GM21423 (cell line): ENCODE data around the gene LY6G6D.
A peak's percentile ranks its signal among the peaks of the same experiment; 100 is the strongest.

Experiments used
- ATAC-seq: cut with Tn5 transposase; IDR thresholded peaks from one replicate; pipeline ENCODE4 v1.9.1; 2021; ENCODE audit warnings: mild to moderate bottlenecking, moderate library complexity; ENCODE audit not compliant: unreplicated experiment

LY6G6D gene, protein sequence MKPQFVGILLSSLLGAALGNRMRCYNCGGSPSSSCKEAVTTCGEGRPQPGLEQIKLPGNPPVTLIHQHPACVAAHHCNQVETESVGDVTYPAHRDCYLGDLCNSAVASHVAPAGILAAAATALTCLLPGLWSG

DNA sequence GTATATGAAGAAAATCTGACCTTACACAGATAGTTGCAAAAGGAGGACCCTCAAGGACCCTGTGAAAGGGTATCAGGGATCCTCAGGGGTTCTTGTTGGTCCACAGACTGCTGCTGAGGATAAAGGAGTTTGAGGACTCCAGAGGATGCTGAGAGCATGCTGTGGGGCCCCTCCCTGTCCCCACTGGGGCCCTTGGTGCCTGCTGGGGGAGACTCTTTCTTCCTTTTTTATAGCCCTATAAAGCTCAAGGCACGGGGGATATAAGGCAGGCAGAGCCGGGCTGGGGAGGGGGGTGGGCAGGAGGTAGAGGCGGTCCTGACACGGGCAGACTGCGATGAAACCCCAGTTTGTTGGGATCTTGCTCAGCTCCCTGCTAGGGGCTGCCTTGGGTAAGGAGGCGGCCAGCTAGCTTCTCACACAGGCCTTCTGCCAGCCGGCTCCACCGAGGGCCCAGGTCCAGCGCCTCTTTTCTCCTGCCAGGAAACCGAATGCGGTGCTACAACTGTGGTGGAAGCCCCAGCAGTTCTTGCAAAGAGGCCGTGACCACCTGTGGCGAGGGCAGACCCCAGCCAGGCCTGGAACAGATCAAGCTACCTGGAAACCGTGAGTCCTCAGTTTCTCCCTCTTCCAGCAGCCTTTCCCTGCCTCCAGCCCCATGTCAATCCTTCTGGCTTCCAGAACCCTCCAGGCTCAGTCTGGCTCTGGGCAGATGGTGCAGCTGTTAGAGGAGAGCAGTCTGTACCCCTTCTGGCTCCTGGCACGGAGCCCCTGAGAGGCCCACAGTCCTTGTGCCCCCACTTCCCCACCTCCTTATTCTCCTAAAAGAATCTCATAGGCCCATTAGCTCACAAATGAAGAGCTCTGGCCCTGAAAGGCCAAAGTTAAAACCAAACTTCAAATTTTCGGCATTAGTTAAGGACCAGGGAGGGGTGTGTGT lies at the start of gene LY6G6D:
Gene LY6G6D, plus strand, starts transcription at position 327 of the 937 bp plus-strand sequence. Its CDS starts 8 bp downstream, at position 335.
- no peak for ATAC-seq

DNA sequence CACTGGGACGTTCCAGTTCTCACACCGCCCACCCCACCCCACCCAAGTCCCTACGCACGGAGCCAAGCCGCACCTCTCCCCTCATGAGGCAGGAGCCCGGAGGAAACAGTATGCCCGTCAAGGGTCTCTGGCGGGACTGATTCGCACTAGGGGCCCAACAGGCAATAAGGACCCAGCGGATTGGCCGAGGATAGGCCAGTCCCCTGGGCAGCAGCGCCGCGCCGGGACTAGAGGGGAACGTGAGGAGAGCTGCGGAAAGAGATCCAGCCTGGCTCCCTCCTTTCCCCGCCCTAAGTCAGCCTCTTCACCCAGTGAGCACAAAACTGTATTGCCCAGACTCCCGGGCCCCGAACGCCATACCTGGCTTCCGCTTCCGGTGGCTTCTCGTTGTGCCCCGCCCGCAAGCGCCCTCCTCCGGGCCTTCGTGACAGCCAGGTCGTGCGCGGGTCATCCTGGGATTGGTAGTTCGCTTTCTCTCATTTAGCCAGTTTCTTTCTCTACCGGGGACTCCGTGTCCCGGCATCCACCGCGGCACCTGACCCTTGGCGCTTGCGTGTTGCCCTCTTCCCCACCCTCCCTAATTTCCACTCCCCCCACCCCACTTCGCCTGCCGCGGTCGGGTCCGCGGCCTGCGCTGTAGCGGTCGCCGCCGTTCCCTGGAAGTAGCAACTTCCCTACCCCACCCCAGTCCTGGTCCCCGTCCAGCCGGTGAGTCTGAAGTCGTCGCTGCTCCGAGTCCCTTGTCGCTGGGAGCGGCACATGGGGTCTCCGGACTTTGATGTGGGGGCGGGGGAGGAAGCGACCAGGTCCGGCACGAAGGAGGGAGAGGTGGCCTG lies 49.4 kb upstream of the LY6G6D start, which contains the start of gene CSNK2B:
Gene CSNK2B, plus strand, starts transcription at position 580 of the 836 bp plus-strand sequence. CDS start 752 bp downstream, outside the sequence.
- peak; percentile 73 for ATAC-seq

- ATAC-seq = no peak
These were observed 48.7 kb upstream of the LY6G6D start for GRCh38 chr6:31666337-31666965.

- no peak for ATAC-seq
These were observed 45.5 kb upstream of the LY6G6D start, which contains the start of gene LY6G5B for GRCh38 chr6:31669676-31670075. LY6G5B (plus strand) TSS chr6:31669976; CDS start chr6:31670951, 975 bp downstream.

DNA sequence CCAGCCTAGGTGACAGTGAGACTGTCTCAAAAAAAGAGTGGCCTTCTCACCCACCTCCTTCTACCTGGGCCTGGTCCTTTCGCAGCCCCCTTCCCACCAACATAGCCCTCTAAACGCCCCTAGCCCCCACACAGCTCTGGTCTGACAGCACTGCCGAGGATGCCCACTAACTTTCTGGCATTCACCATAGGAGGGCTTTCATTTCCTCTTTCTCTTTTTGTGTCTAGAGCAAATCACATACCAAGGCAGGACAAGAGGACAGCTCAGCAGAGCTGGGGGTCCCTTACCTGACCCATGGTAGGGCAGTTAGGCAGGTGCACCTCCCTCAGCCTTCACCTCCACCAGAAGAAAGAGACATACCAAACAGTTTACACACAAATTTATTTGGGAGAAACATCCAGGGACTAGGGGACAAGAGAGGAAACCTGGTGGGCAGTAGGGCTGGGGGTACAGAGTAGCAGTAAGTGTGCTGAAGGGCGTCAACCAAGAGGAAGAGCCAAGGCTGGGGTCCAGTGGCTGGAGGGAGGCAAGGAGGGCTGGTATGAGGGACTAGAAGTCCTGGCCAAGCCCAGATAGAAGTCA lies 38.7 kb upstream of the LY6G6D start:
- ATAC-seq = no peak

DNA sequence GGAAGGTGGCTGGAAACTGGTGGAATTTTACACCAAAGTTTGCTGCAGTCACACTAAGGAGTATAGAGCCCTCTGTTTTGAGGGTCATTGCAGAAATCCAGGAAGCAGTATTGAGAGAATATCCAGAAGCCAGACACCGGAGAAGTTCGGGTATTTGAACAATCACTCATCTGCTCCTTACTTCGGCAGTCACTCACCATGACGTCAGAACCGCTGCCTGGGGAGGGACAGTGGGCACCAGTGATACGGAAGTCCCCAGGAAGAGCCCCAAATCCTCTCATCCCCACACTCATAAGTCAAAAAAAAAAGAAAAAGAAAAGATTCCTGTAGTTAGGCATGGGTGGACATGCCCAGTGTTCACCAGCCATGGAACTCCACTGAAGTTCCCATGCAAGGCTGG lies 38.2 kb upstream of the LY6G6D start:
- no peak for ATAC-seq

DNA sequence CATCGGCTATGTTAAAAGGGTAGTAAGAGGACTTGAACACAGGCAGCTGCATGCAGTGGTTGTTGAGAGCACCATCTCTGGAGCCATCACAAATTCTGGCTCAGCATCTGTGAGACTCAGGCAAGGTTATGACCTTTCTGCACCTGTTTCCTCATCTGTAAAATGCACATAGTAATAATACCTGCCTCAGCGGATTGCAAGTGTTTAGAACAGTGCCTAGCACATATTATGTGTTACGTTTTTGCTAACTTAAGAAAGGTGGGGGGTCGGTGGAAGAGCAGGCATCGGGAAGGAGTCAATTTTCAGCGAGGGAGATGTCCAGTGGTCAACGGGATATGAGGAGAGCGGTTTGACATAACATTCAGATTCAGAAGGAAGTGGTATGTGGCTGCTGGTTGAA lies 37.2 kb upstream of the LY6G6D start:
- no peak for ATAC-seq

DNA sequence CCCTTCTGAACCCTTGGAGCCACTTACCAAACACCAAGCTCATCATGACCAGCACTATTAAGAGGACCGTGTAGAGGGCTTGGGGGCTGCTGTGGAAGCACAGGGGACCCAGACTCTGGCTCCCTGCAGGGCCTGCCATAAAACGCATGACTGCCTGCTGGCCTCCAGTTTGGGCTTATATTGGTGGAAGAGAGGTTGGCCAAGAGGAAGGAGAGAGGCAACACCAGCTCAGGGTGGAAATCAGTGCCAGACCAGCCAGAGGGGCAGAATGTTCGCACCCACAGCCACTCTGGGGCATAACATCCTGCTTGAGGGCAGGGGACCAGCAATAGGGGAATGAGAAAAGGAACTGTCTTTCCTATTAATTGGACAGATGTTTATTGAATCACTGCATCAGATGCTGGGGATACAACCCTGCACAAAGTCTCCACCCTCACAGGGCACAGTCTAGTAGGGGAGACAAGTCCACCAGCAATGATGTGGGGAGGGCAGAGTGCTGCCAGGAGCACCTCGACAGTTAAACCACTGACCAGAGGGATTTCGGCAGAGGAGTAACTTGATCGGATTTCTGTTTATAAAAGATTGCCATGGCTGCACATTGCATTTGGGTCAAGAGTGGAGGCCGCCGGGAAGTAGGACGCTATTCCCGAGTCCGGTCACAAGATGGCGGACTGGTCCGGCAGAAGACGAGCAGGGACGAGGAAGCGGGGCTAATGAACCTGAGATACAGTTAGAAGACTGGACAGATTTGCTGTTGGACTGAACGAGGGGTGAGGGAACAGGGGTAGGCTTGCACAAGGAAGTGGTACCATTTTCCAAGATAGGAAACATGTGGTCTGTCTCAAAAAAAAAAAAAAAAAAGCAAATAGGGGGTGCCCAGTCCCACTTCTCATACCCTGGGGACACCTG lies 34.7 kb upstream of the LY6G6D start, which contains the start of gene LY6G5C:
Gene LY6G5C, minus strand, starts transcription at position 842 of the 909 bp plus-strand sequence. Its CDS starts 694 bp downstream, at position 148.
- ATAC-seq = no peak

- ATAC-seq = no peak
These were observed 33.9 kb upstream of the LY6G6D start for GRCh38 chr6:31681135-31681671.

- no peak for ATAC-seq
These were observed 31.6 kb upstream of the LY6G6D start for GRCh38 chr6:31683591-31683990.

DNA sequence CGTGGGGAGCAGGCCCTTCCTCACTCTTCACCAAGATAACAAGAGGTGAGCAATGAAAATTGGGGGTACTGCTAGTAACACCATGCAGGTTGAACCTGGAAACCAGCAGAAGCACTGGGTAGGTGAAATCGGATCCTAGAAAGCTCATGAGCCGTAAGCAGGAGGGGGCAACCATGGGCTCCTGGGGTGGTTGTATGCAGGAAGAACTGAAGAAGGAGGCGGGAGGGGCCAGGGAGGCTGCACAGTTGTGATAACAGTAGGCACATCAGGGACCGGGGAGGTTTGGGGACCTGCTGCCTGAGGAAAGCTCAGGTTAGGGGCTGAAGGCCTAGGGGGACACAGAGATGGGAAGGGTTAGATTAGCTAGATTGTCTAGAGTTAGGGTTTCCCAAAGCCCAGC lies 28.7 kb upstream of the LY6G6D start:
- no peak for ATAC-seq

DNA sequence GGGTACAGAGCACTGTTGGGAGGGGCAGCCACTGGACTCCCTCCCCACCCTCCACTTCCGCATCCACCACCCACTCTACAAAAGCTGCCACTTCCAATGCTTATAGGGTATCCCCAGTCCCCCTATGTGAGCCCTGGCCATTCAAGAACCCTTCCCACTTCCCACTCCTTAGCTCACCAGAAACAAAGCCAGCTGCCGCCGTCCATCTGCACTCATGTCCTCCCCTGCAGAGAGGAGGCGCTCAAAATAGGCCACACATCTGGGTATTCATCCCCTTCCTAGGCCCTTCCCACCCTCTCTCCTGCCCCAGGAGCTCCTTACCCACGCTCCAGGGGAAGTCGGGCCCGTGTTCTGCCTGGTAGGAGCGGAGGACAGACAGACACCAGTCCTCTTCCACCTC lies 27.8 kb upstream of the LY6G6D start:
- no peak for ATAC-seq

DNA sequence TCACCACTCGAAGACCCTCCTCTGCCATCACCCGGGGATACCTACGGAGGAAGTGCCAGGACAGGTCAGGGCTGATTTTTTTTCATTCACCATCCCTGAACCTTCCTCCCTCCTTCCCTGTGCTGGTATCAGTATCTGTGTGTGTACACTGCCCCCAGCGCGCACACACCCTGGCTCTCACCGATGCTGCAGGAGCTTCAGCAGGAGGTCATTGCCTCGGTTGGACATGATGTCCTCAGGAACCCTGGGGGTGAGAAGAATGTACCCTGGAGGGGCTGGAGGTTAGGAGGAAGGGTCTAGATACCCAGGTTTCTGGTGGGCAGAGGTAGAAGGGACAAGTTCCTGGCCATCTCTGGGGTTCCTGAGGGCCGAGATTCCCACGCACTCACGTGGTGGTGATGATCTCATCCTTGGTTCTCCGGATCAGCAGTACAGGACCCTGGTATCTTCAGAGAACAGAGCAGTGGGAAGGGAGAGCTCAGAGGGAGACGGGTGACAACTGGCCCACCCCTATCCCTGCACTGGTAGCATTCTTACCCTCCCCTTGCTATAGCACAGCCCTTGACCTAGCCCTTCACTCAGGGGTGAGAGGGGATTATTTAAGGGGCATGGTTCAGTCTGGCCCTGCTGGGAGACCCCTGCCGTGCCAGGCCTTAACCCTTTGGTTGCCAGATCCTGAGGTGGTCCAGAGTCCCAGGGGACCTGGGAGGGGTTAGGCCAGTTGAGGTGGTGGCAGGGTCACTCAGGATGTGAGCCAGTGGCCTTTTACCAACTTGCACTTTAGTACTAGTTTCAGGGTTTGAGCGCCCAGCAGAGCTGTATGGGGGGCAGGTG lies 27.1 kb upstream of the LY6G6D start:
- no peak for ATAC-seq

- no peak for ATAC-seq
These were observed 25.7 kb upstream of the LY6G6D start for GRCh38 chr6:31689249-31690110.

DNA sequence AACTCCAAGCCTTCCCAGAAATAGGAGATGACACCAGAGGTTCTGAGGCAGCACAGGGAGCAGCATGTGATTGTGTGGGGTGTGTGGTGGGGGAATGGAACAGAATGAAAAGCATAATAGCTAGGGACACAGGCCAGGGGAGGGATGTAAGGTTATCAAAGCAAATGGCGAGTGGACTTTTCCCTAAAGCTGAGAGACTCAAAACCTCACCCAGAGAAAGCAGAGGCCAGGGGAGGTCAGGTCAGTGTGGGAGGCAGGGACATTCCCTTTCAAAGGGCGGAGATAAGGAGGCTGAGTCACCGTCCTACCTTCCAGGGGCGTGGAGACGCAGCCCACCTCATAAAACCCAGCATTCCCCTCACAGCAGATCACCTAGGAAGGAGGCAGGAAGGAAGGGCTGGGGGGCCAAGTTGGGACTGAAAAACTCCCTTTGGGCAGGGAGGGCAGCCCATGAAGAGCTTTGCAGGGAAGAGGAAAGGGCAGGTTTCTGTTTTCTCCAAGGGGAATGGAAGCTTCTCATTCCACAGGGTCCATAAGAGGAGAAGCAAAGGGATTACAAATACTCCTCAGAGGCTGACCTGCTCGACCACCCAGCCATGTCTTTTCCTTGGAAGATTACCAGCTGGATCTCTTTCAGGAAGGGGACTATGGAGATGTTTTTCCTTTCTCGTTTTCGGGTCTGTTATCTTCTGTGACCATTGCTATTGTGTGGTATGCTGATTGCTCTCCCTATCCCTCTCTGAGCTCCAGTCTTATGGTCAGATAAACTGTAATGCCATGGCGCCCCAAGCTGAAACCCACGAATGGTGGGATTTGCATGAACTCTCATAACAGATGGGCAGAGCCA lies 24.7 kb upstream of the LY6G6D start:
- no peak for ATAC-seq

GRCh38 chr6:31691078-31691463 lies 24.1 kb upstream of the LY6G6D start:
- ATAC-seq = no peak
